Lower leg skin (tissue), 4 donors: ENCODE measurements around the gene NEDD4L. TPM values are rescaled to one million over a fixed set of nuclear protein-coding genes. Genes with fewer than 3 reads are reported as not detected.

Source experiments
- DNase-seq, 2 donors: peaks; one replicate each; pipeline ENCODE4 v3.0.0-alpha.2; 2019; ENCODE audit warnings: low spot score in 2 of 2
- H3K4me3 ChIP-seq: fragments of 200-600 bp; sonication (generic); 2 replicates; pipeline ENCODE4 v1.5.1; 2017; ENCODE audit warnings: mild to moderate bottlenecking, low read depth; ENCODE audit not compliant: poor library complexity, severe bottlenecking
- POLR2A ChIP-seq, 2 donors: fragments of 450-650 bp; IDR thresholded peaks; one replicate each; pipeline ENCODE4 v1.6.1; 2016 to 2017; ENCODE audit warnings: antibody characterized with exemption in 2 of 2, mild to moderate bottlenecking in 1 of 2, moderate library complexity in 1 of 2
- WGBS, 2 donors: methylation state at CpG; one replicate each; pipeline ENCODE4 v1.1.5; 2018; 5-methylcytosine and 5-hydroxymethylcytosine counted together
- intact Hi-C: fragments of 100-400 bp; cut with DNase I; formaldehyde crosslinking; loops from one replicate; pipeline ENCODE4 v1.15.0; 2023; ENCODE audit warnings: low total_unique reads
- total RNA-seq, 4 donors: library from RNA; depleted of rRNA; stranded (reverse); fragments of >200 nt; gene quantifications; one replicate each; pipeline ENCODE4 v1.1.0, GENCODE V29; 2016
- TF ChIP-seq, protein P1 (sequence below), 3 donors: fragments of 450-650 bp; IDR thresholded peaks; one replicate each; pipeline ENCODE4 v1.5.1; 2016; ENCODE audit warnings: antibody characterized with exemption in 3 of 3, mild to moderate bottlenecking in 3 of 3, moderate library complexity in 2 of 3

NEDD4L gene
- total RNA-seq, 4 donors from 2014 or later: 22.9 to 127 (median 35.0) TPM

DNA sequence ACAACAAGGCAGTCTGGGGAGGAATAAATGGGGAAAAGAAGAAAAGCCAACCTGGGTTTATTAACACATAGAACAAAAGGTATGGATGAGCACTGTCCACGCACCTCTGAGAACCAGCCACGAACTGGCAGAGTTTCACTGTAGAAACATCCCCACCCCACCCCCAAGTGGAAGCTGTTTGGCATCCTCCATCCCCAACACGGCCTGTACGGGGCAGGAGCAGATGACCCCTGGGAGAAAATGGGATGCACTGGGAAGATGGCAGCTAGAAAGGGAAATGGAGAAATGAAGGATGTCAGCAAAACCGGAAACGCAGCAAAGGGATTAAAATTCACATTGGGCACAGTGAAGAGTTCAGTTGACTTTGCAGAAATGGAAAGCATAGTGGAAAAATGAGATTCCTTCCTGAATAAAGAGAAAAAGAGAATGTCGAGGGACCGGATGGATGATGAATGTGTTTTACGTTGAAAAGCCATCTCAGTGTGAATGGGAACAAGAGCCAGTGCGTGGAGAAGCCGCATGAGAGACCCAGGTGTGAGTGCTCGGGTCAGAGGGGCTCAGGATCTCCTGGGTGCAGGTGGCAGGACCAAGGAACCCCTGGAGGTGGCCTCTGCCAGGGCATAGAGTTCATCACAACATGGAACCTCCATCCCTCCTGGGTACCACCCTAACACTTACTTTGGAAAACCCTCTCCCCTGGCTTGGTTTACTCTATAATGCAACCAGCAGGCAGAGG, 337.8 kb downstream of the NEDD4L start:
- intact Hi-C loops: no loop called here
- TF ChIP-seq POLR2A (IDR thresholded peaks at IDR 0.05): no peak
- TF ChIP-seq, protein P1, sequence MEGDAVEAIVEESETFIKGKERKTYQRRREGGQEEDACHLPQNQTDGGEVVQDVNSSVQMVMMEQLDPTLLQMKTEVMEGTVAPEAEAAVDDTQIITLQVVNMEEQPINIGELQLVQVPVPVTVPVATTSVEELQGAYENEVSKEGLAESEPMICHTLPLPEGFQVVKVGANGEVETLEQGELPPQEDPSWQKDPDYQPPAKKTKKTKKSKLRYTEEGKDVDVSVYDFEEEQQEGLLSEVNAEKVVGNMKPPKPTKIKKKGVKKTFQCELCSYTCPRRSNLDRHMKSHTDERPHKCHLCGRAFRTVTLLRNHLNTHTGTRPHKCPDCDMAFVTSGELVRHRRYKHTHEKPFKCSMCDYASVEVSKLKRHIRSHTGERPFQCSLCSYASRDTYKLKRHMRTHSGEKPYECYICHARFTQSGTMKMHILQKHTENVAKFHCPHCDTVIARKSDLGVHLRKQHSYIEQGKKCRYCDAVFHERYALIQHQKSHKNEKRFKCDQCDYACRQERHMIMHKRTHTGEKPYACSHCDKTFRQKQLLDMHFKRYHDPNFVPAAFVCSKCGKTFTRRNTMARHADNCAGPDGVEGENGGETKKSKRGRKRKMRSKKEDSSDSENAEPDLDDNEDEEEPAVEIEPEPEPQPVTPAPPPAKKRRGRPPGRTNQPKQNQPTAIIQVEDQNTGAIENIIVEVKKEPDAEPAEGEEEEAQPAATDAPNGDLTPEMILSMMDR (IDR thresholded peaks at IDR 0.05): no peak
- no peak overlapping the region for H3K4me3 ChIP-seq
- WGBS, 2 donors: 93 to 94% methylated on average over 12 of the region's 12 CpGs
- peak in 1 of 2 donors; percentile 68 for DNase-seq

DNA sequence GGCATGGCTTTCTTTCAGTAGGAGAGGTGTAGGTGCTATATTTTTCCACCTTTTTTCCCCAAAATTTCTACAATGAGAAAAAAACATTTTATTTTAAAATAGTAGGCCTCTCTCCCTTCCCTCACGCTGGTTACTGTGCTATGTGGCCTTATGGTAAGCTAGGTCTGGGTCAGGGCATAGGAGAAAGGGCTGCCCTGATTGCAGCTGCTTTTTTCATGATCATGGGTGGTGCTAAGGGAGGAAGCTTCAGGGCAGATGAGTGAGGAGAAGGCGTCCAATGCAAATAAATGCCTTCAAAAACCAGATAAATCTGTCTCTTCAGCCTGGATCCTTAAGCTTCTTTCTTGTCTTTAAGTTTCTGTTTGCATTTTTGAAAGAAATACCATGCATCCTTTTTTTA, 338.4 kb downstream of the NEDD4L start:
- TF ChIP-seq, protein P1 (IDR thresholded peaks at IDR 0.05): no peak
- TF ChIP-seq POLR2A (IDR thresholded peaks at IDR 0.05): no peak
- DNase-seq: no peak
- H3K4me3 ChIP-seq: no peak overlapping the region
- 79 to 85% methylated on average over 2 of the region's 2 CpGs for WGBS, 2 donors
- intact Hi-C loops: no loop called here

DNA sequence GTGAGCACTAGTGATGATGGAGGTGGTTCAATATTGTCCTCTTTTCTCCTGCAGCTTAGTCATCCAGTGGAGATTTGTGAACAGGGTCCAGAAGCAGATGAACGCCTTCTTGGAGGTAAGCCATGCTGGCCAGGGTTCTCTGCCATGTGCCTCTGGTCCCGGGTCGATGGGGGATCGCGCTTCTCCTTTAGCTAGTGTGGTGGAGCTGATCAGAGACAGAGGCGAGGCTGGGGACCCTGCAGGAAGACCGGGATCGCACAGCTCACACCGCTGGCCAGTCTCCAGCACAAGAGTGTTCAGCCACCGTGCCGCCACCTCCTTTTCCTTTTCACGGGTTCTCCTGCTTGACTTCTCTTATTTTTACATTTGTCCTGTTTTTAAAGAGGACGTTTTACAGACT, 341.4 kb downstream of the NEDD4L start:
- TF ChIP-seq POLR2A (IDR thresholded peaks at IDR 0.05): no peak
- TF ChIP-seq, protein P1 (IDR thresholded peaks at IDR 0.05): no peak
- no peak overlapping the region for H3K4me3 ChIP-seq
- DNase-seq: peak in 1 of 2 donors; percentile 59
- 89 to 93% methylated on average over 13 of the region's 13 CpGs for WGBS, 2 donors
- intact Hi-C loops: no loop called here

DNA sequence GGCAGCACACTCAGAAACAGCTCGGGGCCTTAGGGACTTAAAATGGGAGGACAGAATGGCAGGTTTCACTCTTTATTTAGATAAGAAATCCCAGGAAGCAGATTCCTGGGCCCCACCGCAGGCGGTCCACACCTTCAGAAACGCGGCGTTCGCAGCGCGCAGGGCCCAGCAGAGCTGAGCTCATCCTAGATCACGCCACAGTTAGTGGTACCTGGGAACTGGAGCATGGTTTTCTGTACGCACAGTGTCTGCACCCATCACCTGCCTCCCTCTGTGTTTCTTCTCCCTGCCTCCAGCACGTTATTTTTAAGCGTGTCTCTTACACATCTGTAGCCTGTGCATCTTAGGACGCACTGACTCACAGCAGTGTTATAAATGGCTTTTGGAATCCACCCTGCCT, 342.8 kb downstream of the NEDD4L start:
- H3K4me3 ChIP-seq: no peak overlapping the region
- DNase-seq: peak in 1 of 2 donors; percentile 53
- WGBS, 2 donors: 90 to 98% methylated on average over 14 of the region's 14 CpGs
- intact Hi-C loops: no loop called here
- TF ChIP-seq, protein P1 (IDR thresholded peaks at IDR 0.05): no peak
- no peak for TF ChIP-seq POLR2A (IDR thresholded peaks at IDR 0.05)

DNA sequence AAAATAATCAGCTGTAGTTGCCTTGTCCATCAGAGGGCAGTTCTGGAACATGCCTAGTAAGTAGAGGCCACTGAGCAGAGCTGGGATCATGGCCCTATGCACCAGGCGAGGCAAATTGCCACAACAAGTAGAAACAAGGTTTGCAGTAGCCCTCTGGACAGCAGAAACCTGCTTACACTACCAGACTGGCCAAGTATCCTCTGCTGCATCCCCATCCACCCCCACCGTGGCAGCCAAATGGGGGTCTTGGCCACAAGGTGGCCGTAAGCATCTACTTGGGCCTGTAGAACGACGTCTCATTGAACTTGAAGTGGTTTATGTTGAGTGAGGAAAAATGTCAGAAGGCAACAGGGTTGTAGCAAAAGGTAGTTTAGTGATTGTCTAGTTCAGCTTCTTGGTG, 343.7 kb downstream of the NEDD4L start:
- TF ChIP-seq, protein P1 (IDR thresholded peaks at IDR 0.05): no peak
- TF ChIP-seq POLR2A (IDR thresholded peaks at IDR 0.05): no peak
- DNase-seq: no peak
- WGBS, 2 donors: 88 to 97% methylated on average over 5 of the region's 5 CpGs
- no peak overlapping the region for H3K4me3 ChIP-seq
- intact Hi-C loops: no loop called here

DNA sequence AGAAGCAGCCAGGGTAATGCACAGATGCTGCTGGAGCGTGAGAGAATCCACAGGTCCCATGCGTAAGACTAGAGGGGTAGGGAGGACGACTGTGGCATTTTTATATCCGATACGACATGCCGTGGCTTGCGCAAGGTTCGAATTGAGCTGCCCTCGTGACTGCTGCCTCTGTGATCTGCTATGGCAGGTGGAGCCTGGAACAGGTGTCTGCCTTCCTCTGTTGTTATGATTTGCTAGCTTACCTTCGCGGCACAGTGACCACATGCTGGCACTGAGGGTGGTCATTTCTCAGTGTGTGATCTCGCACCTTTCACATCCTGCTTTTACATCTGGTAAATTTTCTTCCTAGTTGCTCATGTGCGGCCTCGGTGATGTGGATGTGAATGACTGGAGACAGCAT, 344.7 kb downstream of the NEDD4L start:
- no peak overlapping the region for H3K4me3 ChIP-seq
- intact Hi-C loops: no loop called here
- TF ChIP-seq, protein P1 (IDR thresholded peaks at IDR 0.05): no peak
- no peak for TF ChIP-seq POLR2A (IDR thresholded peaks at IDR 0.05)
- 86 to 91% methylated on average over 14 of the region's 14 CpGs for WGBS, 2 donors
- peak in 1 of 2 donors; percentile 26 for DNase-seq
